Thyroid gland (tissue), 4 donors: ENCODE measurements around the gene CD207. TPM values are rescaled to one million over a fixed set of nuclear protein-coding genes. Genes with fewer than 3 reads are reported as not detected.

Source experiments
- DNase-seq, 2 donors: peaks; one replicate each; pipeline ENCODE4 v3.0.0-alpha.2; 2019
- H3K27ac ChIP-seq, 3 donors: fragments of 200-600 bp; sonication (generic); 1 replicate in 2 of 3; 2 replicates in 1 of 3; pipeline ENCODE4 v1.5.1; 2016 to 2019; ENCODE audit warnings: mild to moderate bottlenecking in 1 of 3, moderate library complexity in 1 of 3
- H3K27me3 ChIP-seq: fragments of 200-600 bp; sonication (generic); one replicate; pipeline ENCODE4 v1.5.1; 2019
- H3K36me3 ChIP-seq, 2 donors: fragments of 200-600 bp; sonication (generic); one replicate each; pipeline ENCODE4 v1.5.1; 2016 to 2019
- H3K4me1 ChIP-seq, 2 donors: fragments of 200-600 bp; sonication (generic); one replicate each; pipeline ENCODE4 v1.5.1; 2017 to 2019
- H3K4me3 ChIP-seq, 3 donors: fragments of 200-600 bp; sonication (generic); replicated peaks in 1 of 3; 1 replicate in 2 of 3; 2 replicates in 1 of 3; pipeline ENCODE4 v1.5.1; 2016; ENCODE audit warnings: mild to moderate bottlenecking in 1 of 3
- H3K9me3 ChIP-seq: fragments of 200-600 bp; sonication (generic); one replicate; pipeline ENCODE4 v1.5.1; 2017
- CTCF ChIP-seq, 6 experiments: fragments of 200-600 bp in 3 of 6; fragments of 450-650 bp in 3 of 6; sonication (generic) in 3 of 6; IDR thresholded peaks; one replicate each; pipeline ENCODE4 v1.5.1; 2016 to 2019; ENCODE audit warnings: antibody characterized with exemption in 6 of 6, mild to moderate bottlenecking in 2 of 6, inconsistent platforms in 1 of 6, moderate library complexity in 1 of 6
- POLR2A ChIP-seq, 2 donors: fragments of 450-650 bp; IDR thresholded peaks; one replicate each; pipeline ENCODE4 v1.6.1; 2017; ENCODE audit warnings: antibody characterized with exemption in 2 of 2, mild to moderate bottlenecking in 2 of 2, moderate library complexity in 1 of 2
- WGBS, 2 donors: methylation state at CpG; one replicate each; pipeline ENCODE4 v1.1.5; 2017; 5-methylcytosine and 5-hydroxymethylcytosine counted together
- intact Hi-C: fragments of 100-400 bp; cut with DNase I; formaldehyde crosslinking; loops from one replicate; pipeline ENCODE4 v1.15.1; 2023
- total RNA-seq, 4 donors: library from RNA; depleted of rRNA; stranded (reverse); fragments of >200 nt; gene quantifications; one replicate each; pipeline ENCODE4 v1.2.3, GENCODE V29; 2016

Gene CD207
- total RNA-seq, 4 donors from 2014 or later, result not detected

GRCh38 chr2:70829916-70830315 lies 5.7 kb downstream of the CD207 start:
- Histone ChIP-seq H3K27me3 (no peaks in the 10 kb centered on the region), H3K36me3 (no peaks in the 10 kb centered on the region), H3K27ac (no peak overlapping the region), H3K4me1 (no peaks in the 10 kb centered on the region), H3K4me3 (no peak overlapping the region), H3K9me3 (no peaks in the 10 kb centered on the region)
- no peak for TF ChIP-seq POLR2A (IDR thresholded peaks at IDR 0.05)
- no peak for TF ChIP-seq CTCF (IDR thresholded peaks at IDR 0.05)
- intact Hi-C loops, result no loop called here
- no peak for DNase-seq
- 60 to 85% methylated on average over 1 of the region's 1 CpG for WGBS, 2 donors

DNA sequence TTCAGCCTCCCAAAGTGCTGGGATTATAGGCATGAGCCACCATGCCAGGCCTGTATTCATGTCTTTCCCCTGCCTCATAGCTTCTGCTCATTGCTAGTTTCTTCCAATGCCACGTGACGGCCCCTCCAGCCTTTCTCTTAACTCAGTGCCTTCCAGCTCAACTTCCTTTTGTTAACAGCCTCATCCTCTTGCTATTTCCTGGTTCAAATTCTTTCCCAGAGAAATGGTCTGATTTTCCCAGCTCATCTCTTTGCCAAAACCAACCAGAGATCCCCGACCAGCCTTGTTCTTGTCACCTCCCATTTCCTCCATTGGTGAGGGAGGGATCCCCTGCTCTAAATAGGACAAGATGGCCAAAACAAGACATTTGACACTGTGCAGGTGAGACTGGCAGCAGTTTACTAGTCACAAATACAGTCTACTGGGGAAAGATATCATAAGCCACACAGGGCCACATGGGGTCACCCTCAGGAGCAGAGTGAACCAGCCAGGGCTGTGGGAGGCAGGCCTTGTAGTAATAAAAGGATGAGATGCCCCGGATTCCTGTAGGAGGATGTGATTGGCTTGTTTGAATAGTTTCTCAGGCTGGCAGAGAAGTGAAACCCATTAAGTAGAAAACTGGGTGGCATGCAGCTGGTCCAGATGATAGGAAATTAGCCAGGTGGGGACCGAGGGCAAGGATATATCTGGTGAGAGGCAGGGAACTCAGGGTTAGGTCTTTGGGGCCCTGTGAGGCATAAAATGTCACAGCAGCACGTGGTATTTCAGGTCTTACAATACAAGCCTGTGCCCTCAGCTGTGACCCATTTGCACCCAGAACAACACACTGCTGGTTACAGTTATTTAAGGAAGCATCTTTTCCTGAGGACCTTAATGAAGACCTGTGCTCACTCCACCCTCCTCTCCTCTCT lies 6.4 kb downstream of the CD207 start:
- TF ChIP-seq CTCF (IDR thresholded peaks at IDR 0.05) (no peak), POLR2A (IDR thresholded peaks at IDR 0.05) (no peak)
- intact Hi-C loops, result no loop called here
- DNase-seq, result no peak
- WGBS, 2 donors, result 62 to 70% methylated on average over 6 of the region's 6 CpGs
- Histone ChIP-seq H3K4me3 (no peak overlapping the region), H3K36me3 (no peaks in the 10 kb centered on the region), H3K4me1 (no peaks in the 10 kb centered on the region), H3K27ac (peak overlapping the region in 1 of 3 donors; percentile 23), H3K9me3 (no peaks in the 10 kb centered on the region), H3K27me3 (no peaks in the 10 kb centered on the region)

DNA sequence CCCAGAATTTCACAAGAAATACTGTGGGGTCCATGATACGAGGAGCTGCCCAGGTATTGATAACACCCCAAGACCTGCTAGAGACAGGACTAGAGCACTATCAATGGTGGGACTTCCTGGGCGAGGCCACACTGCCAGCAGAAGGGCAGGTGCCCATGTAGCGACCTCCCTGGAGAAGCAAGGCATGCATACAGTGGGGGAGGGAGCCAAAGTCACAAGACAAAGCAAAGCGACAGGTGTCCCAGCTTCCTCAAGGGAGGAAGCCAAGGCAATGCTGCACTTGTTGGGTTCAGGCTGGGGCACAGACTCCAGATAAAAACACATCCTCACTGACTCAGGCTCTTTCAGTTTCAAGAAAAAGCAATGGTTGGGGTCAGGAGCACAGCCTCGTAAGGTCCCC lies 7.5 kb downstream of the CD207 start:
- H3K4me3 ChIP-seq, result no peak overlapping the region
- H3K9me3 ChIP-seq, result no peaks in the 10 kb centered on the region
- 85 to 86% methylated on average over 5 of the region's 5 CpGs for WGBS, 2 donors
- no peaks in the 10 kb centered on the region for H3K4me1 ChIP-seq
- no peak for DNase-seq
- intact Hi-C loops, result no loop called here
- TF ChIP-seq POLR2A (IDR thresholded peaks at IDR 0.05) (no peak), CTCF (IDR thresholded peaks at IDR 0.05) (no peak)
- no peak overlapping the region for H3K27ac ChIP-seq
- H3K27me3 ChIP-seq, result no peaks in the 10 kb centered on the region
- no peaks in the 10 kb centered on the region for H3K36me3 ChIP-seq

- Histone ChIP-seq H3K9me3 (no peaks in the 10 kb centered on the region), H3K4me1 (no peaks in the 10 kb centered on the region), H3K27me3 (no peaks in the 10 kb centered on the region), H3K4me3 (no peak overlapping the region), H3K27ac (no peak overlapping the region), H3K36me3 (no peaks in the 10 kb centered on the region)
- intact Hi-C loops, result no loop called here
- TF ChIP-seq CTCF (IDR thresholded peaks at IDR 0.05) (no peak), POLR2A (IDR thresholded peaks at IDR 0.05) (no peak)
- DNase-seq, result no peak
- WGBS, 2 donors, result 81 to 83% methylated on average over 5 of the region's 5 CpGs
These were observed 8.2 kb downstream of the CD207 start for GRCh38 chr2:70827388-70827787.

DNA sequence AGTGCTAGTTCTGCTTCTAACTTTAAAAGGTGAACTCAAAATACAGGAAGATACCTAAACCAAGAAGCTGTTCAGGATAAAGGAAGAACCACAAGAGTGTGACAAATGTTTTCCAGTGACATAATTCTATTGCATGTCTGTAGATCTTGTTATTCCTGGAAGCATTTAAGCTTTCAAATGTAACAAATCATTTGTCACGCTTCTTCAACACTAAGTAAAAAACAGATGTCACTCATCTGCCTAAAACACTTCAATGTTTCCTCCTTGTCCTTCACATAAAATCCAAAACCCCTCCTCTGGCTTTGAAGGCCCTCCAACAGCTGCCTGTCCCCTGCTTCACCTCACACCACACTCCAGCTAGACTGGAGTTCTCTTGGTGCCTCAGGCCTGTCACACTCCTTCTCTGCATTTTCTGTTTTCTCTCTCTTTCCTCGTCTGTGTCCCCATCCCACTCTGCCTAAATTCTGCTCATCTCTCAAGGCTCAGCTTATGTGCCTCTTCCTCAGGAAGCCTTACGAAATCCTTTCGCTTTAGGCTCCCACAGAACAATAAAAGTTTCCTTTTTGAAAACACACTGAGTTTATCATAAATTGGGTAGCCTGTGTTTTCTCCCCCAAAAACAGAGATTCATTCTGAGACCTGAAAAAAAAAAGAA lies 8.8 kb downstream of the CD207 start:
- Histone ChIP-seq H3K27ac (no peak overlapping the region), H3K4me3 (no peak overlapping the region), H3K27me3 (no peaks in the 10 kb centered on the region), H3K4me1 (no peaks in the 10 kb centered on the region), H3K36me3 (no peaks in the 10 kb centered on the region), H3K9me3 (no peaks in the 10 kb centered on the region)
- intact Hi-C loops, result no loop called here
- 83 to 86% methylated on average over 4 of the region's 4 CpGs for WGBS, 2 donors
- no peak for DNase-seq
- TF ChIP-seq CTCF (IDR thresholded peaks at IDR 0.05) (no peak), POLR2A (IDR thresholded peaks at IDR 0.05) (no peak)
